Uterus (tissue), 4 donors: ENCODE data around the gene SLC23A2. TPM values are rescaled to one million over a fixed set of nuclear protein-coding genes. Genes with fewer than 3 reads are reported as not detected.
"Not testable (repeated sequence)": the region's sequence is repeated elsewhere in the genome, so short reads cannot be mapped to it uniquely, and the experiment has no call there.

Experiments
- DNase-seq, 2 donors: peaks; one replicate each; pipeline ENCODE4 v3.0.0-alpha.2; 2019 to 2020
- H3K27ac ChIP-seq, 2 donors: fragments of 200-600 bp; sonication (generic); 1 replicate in 1 of 2; 2 replicates in 1 of 2; pipeline ENCODE4 v1.5.1; 2016 to 2018
- H3K27me3 ChIP-seq, 2 donors: fragments of 200-600 bp; sonication (generic); one replicate each; pipeline ENCODE4 v1.5.1; 2018 to 2019; ENCODE audit warnings: control low read depth in 1 of 2
- H3K36me3 ChIP-seq, 2 donors: fragments of 200-600 bp; sonication (generic); one replicate each; pipeline ENCODE4 v1.5.1; 2019; ENCODE audit warnings: control low read depth in 1 of 2
- H3K4me1 ChIP-seq, 2 donors: fragments of 200-600 bp; sonication (generic); one replicate each; pipeline ENCODE4 v1.5.1; 2018 to 2019; ENCODE audit warnings: control low read depth in 1 of 2
- H3K4me3 ChIP-seq, 2 donors: fragments of 200-600 bp; sonication (generic); 1 replicate in 1 of 2; 2 replicates in 1 of 2; pipeline ENCODE4 v1.5.1; 2018 to 2019; ENCODE audit warnings: mild to moderate bottlenecking in 1 of 2
- H3K9me3 ChIP-seq, 2 donors: fragments of 200-600 bp; sonication (generic); one replicate each; pipeline ENCODE4 v1.5.1; 2019; ENCODE audit warnings: control low read depth in 1 of 2
- POLR2A ChIP-seq, 2 donors: fragments of 450-650 bp; IDR thresholded peaks; one replicate each; pipeline ENCODE4 v1.6.1; 2016; ENCODE audit warnings: antibody characterized with exemption in 2 of 2, mild to moderate bottlenecking in 1 of 2, moderate library complexity in 1 of 2
- intact Hi-C: fragments of 100-400 bp; cut with DNase I; formaldehyde crosslinking; loops from one replicate; pipeline ENCODE4 v1.15.1; 2023; ENCODE audit warnings: low total_unique reads
- total RNA-seq, 4 donors: library from RNA; depleted of rRNA in 3 of 4; stranded (reverse); fragments of >200 nt in 3 of 4; gene quantifications; one replicate each; pipeline versions ENCODE4 v1.1.0 to v1.2.4, GENCODE V29; 2014 to 2023
- TF ChIP-seq, protein P1 (sequence below), 4 experiments: fragments of 200-600 bp in 2 of 4; fragments of 450-650 bp in 2 of 4; sonication (generic) in 2 of 4; IDR thresholded peaks; one replicate each; pipeline ENCODE4 v1.5.1; 2016 to 2019; ENCODE audit warnings: antibody characterized with exemption in 4 of 4, mild to moderate bottlenecking in 2 of 4, moderate library complexity in 1 of 4
- donor health status: DM: yes; HTN: yes; CAD: no.

SLC23A2 gene
- total RNA-seq, 4 donors from 2014 or later, result 6.2 to 41.4 (median 26.6) TPM

DNA sequence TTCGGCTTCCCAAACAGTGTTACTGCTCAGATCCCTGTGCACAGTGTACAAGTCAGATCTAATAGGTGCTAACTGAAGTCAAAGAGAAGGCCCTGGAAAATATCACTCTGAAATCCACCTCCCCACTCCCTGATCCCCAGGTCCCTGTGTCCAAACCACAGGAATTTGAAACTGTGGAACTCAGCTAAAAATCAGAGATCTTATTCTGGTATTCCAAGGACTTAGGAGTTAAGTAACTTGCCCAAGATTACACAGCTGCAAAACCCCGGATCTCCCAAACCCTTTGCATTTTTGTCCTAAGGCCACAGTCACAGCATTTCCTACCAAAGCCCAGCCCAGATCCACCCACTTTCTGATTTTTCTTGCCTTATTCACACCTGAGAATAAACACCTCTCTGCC lies 32.3 kb upstream of the SLC23A2 start:
- H3K36me3 ChIP-seq, result no peaks in the 10 kb centered on the region
- no peak for DNase-seq

DNA sequence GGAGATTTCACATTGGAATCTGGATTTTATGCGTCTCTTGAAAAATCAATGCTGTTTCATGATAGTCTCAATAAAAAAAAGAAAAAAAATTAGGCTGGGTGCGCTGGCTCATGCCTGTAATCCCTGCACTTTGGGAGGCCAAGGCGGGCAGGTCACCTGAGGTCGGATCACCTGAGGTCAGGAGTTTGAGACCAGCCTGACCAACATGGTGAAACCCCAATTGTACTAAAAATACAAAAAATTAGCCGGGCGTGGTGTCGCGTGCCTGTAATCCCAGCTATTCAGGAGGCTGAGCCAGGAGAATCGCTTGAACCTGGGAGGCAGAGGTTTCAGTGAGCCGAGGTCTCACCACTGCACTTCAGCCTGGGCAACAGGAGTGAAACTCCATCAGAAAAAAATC lies 30.4 kb upstream of the SLC23A2 start:
- intact Hi-C loops, DNase-seq, H3K9me3 ChIP-seq, H3K36me3 ChIP-seq, H3K4me1 ChIP-seq, H3K27me3 ChIP-seq, H3K27ac ChIP-seq, H3K4me3 ChIP-seq: not testable (repeated sequence)

More for the DNA sequence above, 32.3 kb upstream of the SLC23A2 start:
- Histone ChIP-seq H3K4me1 (no peaks in the 10 kb centered on the region), H3K27ac (no peak overlapping the region), H3K9me3 (no peaks in the 10 kb centered on the region), H3K4me3 (no peak overlapping the region), H3K27me3 (no peaks in the 10 kb centered on the region)
- intact Hi-C loops, result no loop called here
- TF ChIP-seq, protein P1, sequence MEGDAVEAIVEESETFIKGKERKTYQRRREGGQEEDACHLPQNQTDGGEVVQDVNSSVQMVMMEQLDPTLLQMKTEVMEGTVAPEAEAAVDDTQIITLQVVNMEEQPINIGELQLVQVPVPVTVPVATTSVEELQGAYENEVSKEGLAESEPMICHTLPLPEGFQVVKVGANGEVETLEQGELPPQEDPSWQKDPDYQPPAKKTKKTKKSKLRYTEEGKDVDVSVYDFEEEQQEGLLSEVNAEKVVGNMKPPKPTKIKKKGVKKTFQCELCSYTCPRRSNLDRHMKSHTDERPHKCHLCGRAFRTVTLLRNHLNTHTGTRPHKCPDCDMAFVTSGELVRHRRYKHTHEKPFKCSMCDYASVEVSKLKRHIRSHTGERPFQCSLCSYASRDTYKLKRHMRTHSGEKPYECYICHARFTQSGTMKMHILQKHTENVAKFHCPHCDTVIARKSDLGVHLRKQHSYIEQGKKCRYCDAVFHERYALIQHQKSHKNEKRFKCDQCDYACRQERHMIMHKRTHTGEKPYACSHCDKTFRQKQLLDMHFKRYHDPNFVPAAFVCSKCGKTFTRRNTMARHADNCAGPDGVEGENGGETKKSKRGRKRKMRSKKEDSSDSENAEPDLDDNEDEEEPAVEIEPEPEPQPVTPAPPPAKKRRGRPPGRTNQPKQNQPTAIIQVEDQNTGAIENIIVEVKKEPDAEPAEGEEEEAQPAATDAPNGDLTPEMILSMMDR (IDR thresholded peaks at IDR 0.05), result no peak
- no peak for TF ChIP-seq POLR2A (IDR thresholded peaks at IDR 0.05)

DNA sequence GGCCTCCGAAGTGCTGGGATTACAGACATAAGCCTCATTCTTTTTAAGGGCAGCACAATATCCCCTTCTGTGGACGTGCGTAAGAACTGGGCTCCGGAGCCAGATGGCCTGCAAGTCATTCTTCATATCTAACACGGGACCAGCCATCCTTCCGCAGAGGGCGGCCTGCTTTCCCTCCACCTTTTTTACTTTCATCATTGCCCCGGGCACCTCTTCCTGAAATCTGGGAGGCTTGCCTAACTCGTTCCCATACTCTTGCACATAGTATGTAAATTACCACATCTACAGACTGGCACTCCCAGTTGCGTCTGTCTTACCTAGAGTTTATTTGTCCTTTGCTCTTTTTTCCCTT lies 29.9 kb upstream of the SLC23A2 start:
- no peak overlapping the region for H3K27ac ChIP-seq
- H3K4me1 ChIP-seq, result no peaks in the 10 kb centered on the region
- no peaks in the 10 kb centered on the region for H3K36me3 ChIP-seq
- H3K9me3 ChIP-seq, result no peaks in the 10 kb centered on the region
- H3K4me3 ChIP-seq, result no peak overlapping the region
- H3K27me3 ChIP-seq, result no peaks in the 10 kb centered on the region
- no peak for DNase-seq
- TF ChIP-seq, protein P1 (IDR thresholded peaks at IDR 0.05), result no peak
- TF ChIP-seq POLR2A (IDR thresholded peaks at IDR 0.05), result no peak
- intact Hi-C loops, result no loop called here

DNA sequence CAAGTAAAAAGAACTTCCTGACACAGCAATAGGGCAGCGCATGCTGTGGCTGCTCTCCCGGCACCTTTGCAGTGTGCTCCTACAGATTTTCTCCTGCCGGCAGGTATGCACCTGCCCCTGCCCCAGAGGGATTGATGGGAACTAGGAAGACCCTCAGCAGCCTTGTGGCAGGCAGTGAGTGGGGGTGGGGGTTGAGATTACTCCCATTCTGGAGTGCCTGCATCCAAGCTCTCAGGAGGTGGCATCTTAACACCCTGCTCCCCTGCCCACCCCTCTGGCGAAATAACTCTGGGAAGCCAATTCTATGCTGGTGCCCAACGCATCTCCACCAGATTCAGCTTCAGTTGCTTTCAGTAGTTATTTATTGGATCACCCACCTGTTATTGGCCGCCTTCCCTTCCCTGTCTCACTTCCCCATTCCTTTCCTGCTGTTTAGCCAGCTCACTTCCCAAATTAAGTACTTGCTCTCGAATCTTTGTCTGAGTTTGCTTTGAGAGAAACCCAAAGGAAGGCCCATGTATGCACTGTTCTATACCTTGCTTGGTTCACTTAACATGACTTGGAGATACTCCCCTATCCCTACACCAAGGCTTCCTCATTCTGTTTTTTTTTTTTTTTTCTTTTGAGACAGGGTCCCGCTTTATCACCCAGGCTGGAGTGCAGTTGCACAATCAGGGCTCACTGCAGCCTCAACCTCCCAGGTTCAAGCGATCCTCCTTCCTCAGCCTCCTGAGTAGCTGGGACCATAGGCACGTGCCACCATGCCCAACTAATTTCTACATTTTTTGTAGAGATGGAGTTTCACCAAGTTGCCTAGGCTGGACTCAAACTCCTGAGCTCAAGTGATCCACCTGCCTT lies 29.3 kb upstream of the SLC23A2 start:
- TF ChIP-seq POLR2A (IDR thresholded peaks at IDR 0.05), result no peak
- TF ChIP-seq, protein P1 (IDR thresholded peaks at IDR 0.05), result no peak

DNA sequence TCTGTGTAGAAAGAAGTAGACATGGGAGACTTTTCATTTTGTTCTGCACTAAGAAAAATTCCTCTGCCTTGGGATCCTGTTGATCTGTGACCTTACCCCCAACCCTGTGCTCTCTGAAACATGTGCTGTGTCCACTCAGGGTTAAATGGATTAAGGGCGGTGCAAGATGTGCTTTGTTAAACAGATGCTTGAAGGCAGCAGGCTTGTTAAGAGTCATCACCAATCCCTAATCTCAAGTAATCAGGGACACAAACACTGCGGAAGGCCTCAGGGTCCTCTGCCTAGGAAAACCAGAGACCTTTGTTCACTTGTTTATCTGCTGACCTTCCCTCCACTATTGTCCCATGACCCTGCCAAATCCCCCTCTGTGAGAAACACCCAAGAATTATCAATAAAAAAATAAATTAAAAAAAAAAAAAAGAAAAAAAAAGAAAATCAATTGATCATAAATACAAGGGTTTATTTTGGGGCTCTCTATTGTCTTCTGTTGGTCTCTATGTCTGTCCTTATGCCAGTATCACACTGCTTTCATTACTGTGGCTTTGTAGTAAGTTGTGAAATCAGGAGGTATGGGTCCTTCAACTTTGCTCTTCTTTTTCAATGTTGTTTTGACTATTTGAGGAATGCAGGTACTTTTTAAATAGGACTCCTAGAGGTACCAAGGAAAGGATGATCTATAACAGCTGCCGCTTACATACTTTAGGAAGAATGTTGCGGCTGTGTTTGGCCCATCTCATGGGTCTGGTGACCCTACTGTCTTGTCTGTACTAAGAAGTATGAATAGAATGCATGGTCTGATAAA lies 27.1 kb upstream of the SLC23A2 start:
- H3K4me1 ChIP-seq, H3K27me3 ChIP-seq, DNase-seq, intact Hi-C loops, H3K36me3 ChIP-seq, H3K27ac ChIP-seq, H3K4me3 ChIP-seq, H3K9me3 ChIP-seq: not testable (repeated sequence)

More for the DNA sequence above, 29.3 kb upstream of the SLC23A2 start:
- Histone ChIP-seq H3K27me3 (no peaks in the 10 kb centered on the region), H3K9me3 (no peaks in the 10 kb centered on the region), H3K27ac (no peak overlapping the region), H3K36me3 (no peaks in the 10 kb centered on the region), H3K4me1 (no peaks in the 10 kb centered on the region), H3K4me3 (no peak overlapping the region)
- intact Hi-C loops, result no loop called here
- DNase-seq, result no peak

DNA sequence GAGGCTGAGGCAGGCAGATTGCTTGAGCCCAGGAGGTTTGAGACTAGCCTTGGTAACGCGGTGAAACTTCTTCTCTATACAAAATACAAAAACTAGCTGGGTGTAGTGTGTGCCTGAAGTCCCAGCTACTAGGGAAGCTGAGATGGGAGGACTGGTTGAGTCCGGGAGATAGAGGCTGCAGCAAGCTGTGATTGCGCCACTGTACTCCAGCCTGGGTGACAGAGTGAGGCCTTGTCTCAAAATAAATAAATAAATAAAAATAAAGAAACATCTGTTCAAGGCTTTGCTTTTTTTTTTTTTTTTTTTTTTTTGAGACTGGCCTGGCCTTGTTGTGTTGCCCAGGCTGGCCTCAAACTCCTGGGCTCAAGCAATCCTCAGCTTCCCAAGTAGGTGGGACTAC lies 23.7 kb upstream of the SLC23A2 start:
- no peaks in the 10 kb centered on the region for H3K36me3 ChIP-seq
- no peak overlapping the region for H3K4me3 ChIP-seq
- intact Hi-C loops, result no loop called here
- no peak for TF ChIP-seq POLR2A (IDR thresholded peaks at IDR 0.05)
- TF ChIP-seq, protein P1 (IDR thresholded peaks at IDR 0.05), result no peak
- no peaks in the 10 kb centered on the region for H3K27me3 ChIP-seq
- H3K9me3 ChIP-seq, result no peaks in the 10 kb centered on the region
- no peak for DNase-seq
- H3K27ac ChIP-seq, result no peak overlapping the region
- no peaks in the 10 kb centered on the region for H3K4me1 ChIP-seq
